GM10248 (cell line): ENCODE measurements around the gene PARD3B.

Experiments used
- CTCF ChIA-PET: fragments of 300-600 bp; sonication (Branson Sonifier 250); formaldehyde crosslinking; extraction: SDS; loops from one replicate; lab custom pipeline; 2021; ENCODE audit warnings: antibody characterized with exemption; lab: Yijun Ruan, JAX
- POLR2A ChIA-PET: fragments of 350-650 bp; sonication (Branson Sonifier 250); formaldehyde crosslinking; extraction: SDS; loops from one replicate; lab custom pipeline; 2020; ENCODE audit warnings: antibody characterized with exemption; lab: Yijun Ruan, JAX
- DNase-seq: peaks from one replicate; pipeline ENCODE4 v3.0.0; 2012; ENCODE audit errors: extremely low spot score
- CTCF ChIP-seq: IDR thresholded peaks from 2 replicates; pipeline ENCODE4 v1.5.1; 2012; ENCODE audit warnings: mild to moderate bottlenecking, low read depth; ENCODE audit errors: extremely low read depth, missing control alignments, control extremely low read depth

The PARD3B gene

GRCh38 chr2:205665791-205666190 lies 1120.5 kb downstream of the PARD3B start:
- ChIA-PET CTCF (interaction anchor here (1.2 to 2.4 kb wide), 2 partner anchors 14 to 47 kb away, joined by 3 to 7 read pairs; no protein-coding TSS in a partner anchor), POLR2A (no interaction called here)
- no peak for DNase-seq
- TF ChIP-seq CTCF = no peak
